H9 (cell line): ENCODE data around the gene RNF5. TPM values are rescaled to one million over a fixed set of nuclear protein-coding genes. Genes with fewer than 3 reads are reported as not detected.

Experiments used
- DNase-seq: peaks from one replicate; pipeline ENCODE4 v3.0.0-alpha.2; 2017
- H2AFZ ChIP-seq: one replicate; pipeline ENCODE4 v1.6.1; 2013; ENCODE audit warnings: mild to moderate bottlenecking, low read length, control low read depth, moderate library complexity
- H2AK5ac ChIP-seq: 2 replicates; pipeline ENCODE4 v1.6.1; 2013; ENCODE audit warnings: low read length, control low read depth, mixed read lengths; ENCODE audit not compliant: insufficient read length
- H2BK120ac ChIP-seq: one replicate; pipeline ENCODE4 v1.6.1; 2013; ENCODE audit warnings: low read depth, mild to moderate bottlenecking, low read length, control low read depth, inconsistent platforms; ENCODE audit not compliant: poor library complexity, severe bottlenecking
- H2BK12ac ChIP-seq: 2 replicates; pipeline ENCODE4 v1.6.1; 2013; ENCODE audit warnings: low read length, control low read depth, mixed read lengths, low read depth; ENCODE audit not compliant: insufficient read length
- H2BK15ac ChIP-seq: 2 replicates; pipeline ENCODE4 v1.6.1; 2013; ENCODE audit warnings: low read depth, low read length, control low read depth
- H2BK20ac ChIP-seq: one replicate; pipeline ENCODE4 v1.6.1; 2013; ENCODE audit warnings: low read depth, mild to moderate bottlenecking, low read length, control low read depth, inconsistent platforms; ENCODE audit not compliant: poor library complexity, severe bottlenecking
- H2BK5ac ChIP-seq: 2 replicates; pipeline ENCODE4 v1.6.1; 2013; ENCODE audit warnings: low read length, control low read depth, mixed read lengths; ENCODE audit not compliant: insufficient read length
- H3K14ac ChIP-seq: 2 replicates; pipeline ENCODE4 v1.6.1; 2013; ENCODE audit warnings: low read length, control low read depth; ENCODE audit not compliant: insufficient read depth
- H3K18ac ChIP-seq: 2 replicates; pipeline ENCODE4 v1.6.1; 2013; ENCODE audit warnings: low read depth, mild to moderate bottlenecking, mixed read lengths, low read length, control low read depth; ENCODE audit not compliant: insufficient read length
- H3K23ac ChIP-seq: 2 replicates; pipeline ENCODE4 v1.6.1; 2013; ENCODE audit warnings: low read length, control low read depth, mixed read lengths, low read depth; ENCODE audit not compliant: insufficient read length
- H3K23me2 ChIP-seq: 2 replicates; pipeline ENCODE4 v1.6.1; 2013; ENCODE audit warnings: low read depth, mild to moderate bottlenecking, mixed read lengths, low read length, control low read depth; ENCODE audit not compliant: insufficient read length, poor library complexity, severe bottlenecking
- H3K27ac ChIP-seq: 2 replicates; pipeline ENCODE4 v1.5.1; 2013; ENCODE audit warnings: low read length, control low read depth, mixed read lengths, low read depth; ENCODE audit not compliant: insufficient read length
- H3K27me3 ChIP-seq: 2 replicates; pipeline ENCODE4 v1.6.1; 2013; ENCODE audit warnings: low read length, control low read depth, inconsistent platforms; ENCODE audit not compliant: insufficient read depth
- H3K4ac ChIP-seq: 2 replicates; pipeline ENCODE4 v1.6.1; 2013; ENCODE audit warnings: low read depth, mild to moderate bottlenecking, control low read depth, inconsistent platforms, low read length, moderate library complexity
- H3K4me1 ChIP-seq: 2 replicates; pipeline ENCODE4 v1.6.1; 2013; ENCODE audit warnings: low read length, control low read depth, inconsistent platforms; ENCODE audit not compliant: insufficient read depth
- H3K4me2 ChIP-seq: 2 replicates; pipeline ENCODE4 v1.6.1; 2013; ENCODE audit warnings: low read length, control low read depth, mixed read lengths; ENCODE audit not compliant: insufficient read length, insufficient read depth
- H3K56ac ChIP-seq: 2 replicates; pipeline ENCODE4 v1.6.1; 2013; ENCODE audit warnings: low read depth, mild to moderate bottlenecking, mixed read lengths, low read length, control low read depth; ENCODE audit not compliant: insufficient read length
- H3K79me1 ChIP-seq: 2 replicates; pipeline ENCODE4 v1.6.1; 2013; ENCODE audit warnings: low read depth, mild to moderate bottlenecking, moderate library complexity, low read length, control low read depth, inconsistent platforms; ENCODE audit not compliant: insufficient read depth, poor library complexity, severe bottlenecking
- H3K79me2 ChIP-seq: 2 replicates; pipeline ENCODE4 v1.6.1; 2013; ENCODE audit warnings: low read length, control low read depth, inconsistent platforms; ENCODE audit not compliant: insufficient read depth
- H3K9ac ChIP-seq: 2 replicates; pipeline ENCODE4 v1.6.1; 2013; ENCODE audit warnings: low read length, control low read depth, mixed read lengths; ENCODE audit not compliant: insufficient read length; ENCODE audit errors: extremely low read depth
- H3K9me3 ChIP-seq: one replicate; pipeline ENCODE4 v1.6.1; 2013; ENCODE audit warnings: low read depth, low read length, inconsistent platforms; ENCODE audit not compliant: control insufficient read depth
- H3T11ph ChIP-seq: one replicate; pipeline ENCODE4 v1.6.1; 2013; ENCODE audit warnings: mild to moderate bottlenecking, low read length, control low read depth, inconsistent platforms
- H4K20me1 ChIP-seq: one replicate; pipeline ENCODE4 v1.6.1; 2013; ENCODE audit not compliant: control insufficient read depth, insufficient read length, insufficient read depth
- H4K5ac ChIP-seq: 2 replicates; pipeline ENCODE4 v1.6.1; 2013; ENCODE audit warnings: low read depth, mild to moderate bottlenecking, mixed read lengths, low read length, control low read depth; ENCODE audit not compliant: insufficient read length
- H4K8ac ChIP-seq: replicated peaks from 2 replicates; pipeline ENCODE4 v1.6.1; 2013; ENCODE audit warnings: low read length, control low read depth, mixed read lengths, low read depth; ENCODE audit not compliant: insufficient read length
- H4K91ac ChIP-seq: 2 replicates; pipeline ENCODE4 v1.6.1; 2013; ENCODE audit warnings: low read depth, mild to moderate bottlenecking, moderate library complexity, mixed read lengths, low read length, control low read depth; ENCODE audit not compliant: insufficient read length
- H3K27ac Mint-ChIP-seq, 3 experiments: 2 replicates in 2 of 3; 3 replicates in 1 of 3; pipeline ENCODE4 v1.8.0; 2020 to 2021; ENCODE audit warnings: mixed read lengths in 3 of 3, mild to moderate bottlenecking in 1 of 3, moderate library complexity in 1 of 3
- H3K27me3 Mint-ChIP-seq: 2 replicates; pipeline ENCODE4 v1.8.0; 2021; ENCODE audit warnings: low read depth, mild to moderate bottlenecking, moderate library complexity, mixed read lengths
- H3K36me3 Mint-ChIP-seq, 3 experiments: 2 replicates in 2 of 3; 3 replicates in 1 of 3; pipeline ENCODE4 v1.8.0; 2020 to 2021; ENCODE audit warnings: low read depth in 3 of 3, mixed read lengths in 3 of 3; ENCODE audit not compliant: insufficient read depth in 1 of 3
- H3K4me1 Mint-ChIP-seq, 2 experiments: 2 replicates each; pipeline ENCODE4 v1.8.0; 2020; ENCODE audit warnings: mixed read lengths in 2 of 2
- H3K4me3 Mint-ChIP-seq, 2 experiments: 2 replicates in 1 of 2; 3 replicates in 1 of 2; pipeline ENCODE4 v1.8.0; 2020 to 2021; ENCODE audit warnings: mild to moderate bottlenecking in 2 of 2, mixed read lengths in 2 of 2, moderate library complexity in 1 of 2
- H3K9me3 Mint-ChIP-seq, 2 experiments: 2 replicates in 1 of 2; 3 replicates in 1 of 2; pipeline ENCODE4 v1.8.0; 2020; ENCODE audit warnings: mild to moderate bottlenecking in 2 of 2, mixed read lengths in 2 of 2, moderate library complexity in 1 of 2
- WGBS: extraction: QIAGEN DNeasy Blood & Tissue Kit; methylation state at CpG from one replicate; pipeline ENCODE4 v1.1.7; 2013; ENCODE audit warnings: missing lambda C conversion rate, low lambda C conversion rate, mixed read lengths; ENCODE audit not compliant: insufficient read length; ENCODE audit errors: extremely low coverage; 5-methylcytosine and 5-hydroxymethylcytosine counted together
- total RNA-seq: library from RNA; stranded (reverse); gene quantifications from 2 replicates; pipeline ENCODE4 v1.2.1, GENCODE V29; 2021
- TF ChIP-seq, protein P1 (sequence below): fragments of 200-600 bp; sonication (generic); conservative IDR thresholded peaks from 3 replicates; pipeline ENCODE4 v1.8.0; 2021; ENCODE audit warnings: antibody characterized with exemption, mild to moderate bottlenecking

Gene RNF5
- total RNA-seq, 1 experiment from 2014 or later = 116 TPM

DNA sequence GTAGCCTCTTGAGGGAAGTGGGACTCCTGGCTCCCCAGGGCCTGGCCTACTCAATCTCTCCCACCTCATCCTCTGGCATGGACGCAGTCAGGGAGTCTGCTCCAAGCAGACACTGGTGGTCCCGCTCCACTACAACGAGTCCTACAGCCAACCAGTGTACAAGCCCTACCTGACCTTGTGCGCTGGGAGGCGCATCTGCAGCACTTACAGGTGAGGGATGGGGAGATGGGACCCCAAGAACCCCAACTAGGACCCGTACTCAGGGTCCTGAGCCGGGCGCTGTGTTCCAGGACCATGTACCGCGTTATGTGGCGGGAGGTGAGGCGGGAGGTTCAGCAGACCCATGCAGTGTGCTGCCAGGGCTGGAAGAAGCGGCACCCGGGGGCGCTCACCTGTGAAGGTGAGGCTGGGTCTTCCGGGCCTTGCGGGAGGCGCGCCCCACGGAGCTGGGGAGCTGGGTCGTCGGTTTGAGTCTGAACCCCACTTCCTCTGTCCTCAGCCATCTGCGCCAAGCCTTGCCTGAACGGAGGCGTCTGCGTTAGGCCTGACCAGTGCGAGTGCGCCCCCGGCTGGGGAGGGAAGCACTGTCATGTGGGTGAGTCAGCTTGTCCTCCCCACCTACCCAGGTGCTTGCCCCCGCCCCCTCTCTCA is 11.7 kb upstream of the RNF5 start:
- peak; percentile 91 for DNase-seq
- no peak overlapping the region for H3K27ac ChIP-seq

More for the DNA sequence above, 11.7 kb upstream of the RNF5 start:
- Mint-ChIP-seq H3K27ac (no peak overlapping the region), H3K4me3 (0 out of 5 replicates have a peak overlapping the region, but pooled peaks of 1 of the 2 experiments have one; percentile 14), H3K9me3 (no peaks in the 10 kb centered on the region), H3K36me3 (peaks cover 46 to 81% (median 65%) of the 10 kb centered on the region in 3 experiments), H3K27me3 (no peaks in the 10 kb centered on the region; the same call in 1 of the 2 replicates), H3K4me1 (peaks cover 3 to 23% of the 10 kb centered on the region in 2 experiments; a peak in 2 of 4 replicates)
- no peaks in the 10 kb centered on the region for H3K23me2 ChIP-seq
- no peaks in the 10 kb centered on the region for H3K4me1 ChIP-seq
- H3K14ac ChIP-seq = no peak overlapping the region
- H3K79me1 ChIP-seq = no peaks in the 10 kb centered on the region
- H3K4ac ChIP-seq = no peak overlapping the region
- no peaks in the 10 kb centered on the region for H3K79me2 ChIP-seq
- no peak overlapping the region for H4K8ac ChIP-seq
- H2BK120ac ChIP-seq = no peak overlapping the region
- TF ChIP-seq, protein P1, sequence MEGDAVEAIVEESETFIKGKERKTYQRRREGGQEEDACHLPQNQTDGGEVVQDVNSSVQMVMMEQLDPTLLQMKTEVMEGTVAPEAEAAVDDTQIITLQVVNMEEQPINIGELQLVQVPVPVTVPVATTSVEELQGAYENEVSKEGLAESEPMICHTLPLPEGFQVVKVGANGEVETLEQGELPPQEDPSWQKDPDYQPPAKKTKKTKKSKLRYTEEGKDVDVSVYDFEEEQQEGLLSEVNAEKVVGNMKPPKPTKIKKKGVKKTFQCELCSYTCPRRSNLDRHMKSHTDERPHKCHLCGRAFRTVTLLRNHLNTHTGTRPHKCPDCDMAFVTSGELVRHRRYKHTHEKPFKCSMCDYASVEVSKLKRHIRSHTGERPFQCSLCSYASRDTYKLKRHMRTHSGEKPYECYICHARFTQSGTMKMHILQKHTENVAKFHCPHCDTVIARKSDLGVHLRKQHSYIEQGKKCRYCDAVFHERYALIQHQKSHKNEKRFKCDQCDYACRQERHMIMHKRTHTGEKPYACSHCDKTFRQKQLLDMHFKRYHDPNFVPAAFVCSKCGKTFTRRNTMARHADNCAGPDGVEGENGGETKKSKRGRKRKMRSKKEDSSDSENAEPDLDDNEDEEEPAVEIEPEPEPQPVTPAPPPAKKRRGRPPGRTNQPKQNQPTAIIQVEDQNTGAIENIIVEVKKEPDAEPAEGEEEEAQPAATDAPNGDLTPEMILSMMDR = peak; percentile 57
- H2BK12ac ChIP-seq = no peak overlapping the region
- no peak overlapping the region for H2AK5ac ChIP-seq
- no peak overlapping the region for H3K9ac ChIP-seq
- H3K18ac ChIP-seq = no peak overlapping the region
- no peak overlapping the region for H4K91ac ChIP-seq
- H3K27me3 ChIP-seq = no peaks in the 10 kb centered on the region
- H3K9me3 ChIP-seq = no peaks in the 10 kb centered on the region
- H3K4me2 ChIP-seq = no peak overlapping the region
- no CpG with 5 or more reads among the region's 30 CpGs for WGBS
- H2BK15ac ChIP-seq = no peak overlapping the region
- no peak overlapping the region for H2BK20ac ChIP-seq
- no peak overlapping the region for H4K5ac ChIP-seq
- no peak overlapping the region for H2BK5ac ChIP-seq
- no peak overlapping the region for H2AFZ ChIP-seq
- peaks cover 2% of the 10 kb centered on the region for H4K20me1 ChIP-seq
- H3K56ac ChIP-seq = no peak overlapping the region
- no peak overlapping the region for H3T11ph ChIP-seq
- H3K23ac ChIP-seq = no peak overlapping the region
